Retina (tissue), 1 donor: ENCODE data around the gene CEMIP2.

Experiments
- DNase-seq: peaks from one replicate; pipeline ENCODE4 v3.0.0-alpha.2; 2016

CEMIP2 gene

GRCh38 chr9:71746758-71747125 lies 21.6 kb downstream of the CEMIP2 start:
- no peak for DNase-seq

GRCh38 chr9:71746023-71746757 lies 22.1 kb downstream of the CEMIP2 start:
- no peak for DNase-seq

DNA sequence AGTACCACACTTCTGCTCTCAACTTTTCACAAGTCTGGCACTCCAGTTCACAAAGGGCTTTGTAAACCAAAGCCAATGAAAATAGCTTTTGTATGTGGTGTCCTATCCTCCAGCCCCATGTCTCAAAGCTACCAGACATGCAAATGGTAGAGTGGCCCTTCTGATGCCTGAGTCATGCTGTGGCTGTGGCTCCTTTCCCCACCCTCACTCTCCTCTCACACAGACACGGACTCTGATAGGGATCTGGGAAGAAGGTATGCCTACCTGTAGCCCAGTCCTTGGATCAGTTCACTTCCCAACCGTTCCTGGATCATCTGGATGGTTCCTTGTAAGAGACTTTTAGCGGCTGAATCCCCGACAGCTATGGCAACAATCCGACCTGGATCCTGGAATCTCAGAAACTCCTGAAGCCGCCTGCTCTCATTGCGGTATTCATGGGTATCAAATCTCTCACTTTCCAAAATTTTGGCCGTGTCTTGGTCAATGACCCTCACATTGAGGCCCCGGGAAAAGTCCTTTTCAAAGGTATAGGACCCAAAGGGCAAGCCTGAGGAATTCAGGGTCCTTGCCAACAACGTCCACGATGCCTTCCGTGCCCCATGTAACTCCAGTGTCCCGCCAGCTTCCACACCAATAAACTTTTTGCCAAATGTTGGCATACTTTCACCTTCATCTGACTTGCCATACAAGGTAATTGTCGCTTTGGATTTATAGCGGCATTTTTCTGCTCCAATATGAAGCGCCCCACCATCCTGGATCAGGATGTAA lies 23.4 kb downstream of the CEMIP2 start:
- DNase-seq = no peak

GRCh38 chr9:71743882-71744281 lies 24.4 kb downstream of the CEMIP2 start:
- no peak for DNase-seq

DNA sequence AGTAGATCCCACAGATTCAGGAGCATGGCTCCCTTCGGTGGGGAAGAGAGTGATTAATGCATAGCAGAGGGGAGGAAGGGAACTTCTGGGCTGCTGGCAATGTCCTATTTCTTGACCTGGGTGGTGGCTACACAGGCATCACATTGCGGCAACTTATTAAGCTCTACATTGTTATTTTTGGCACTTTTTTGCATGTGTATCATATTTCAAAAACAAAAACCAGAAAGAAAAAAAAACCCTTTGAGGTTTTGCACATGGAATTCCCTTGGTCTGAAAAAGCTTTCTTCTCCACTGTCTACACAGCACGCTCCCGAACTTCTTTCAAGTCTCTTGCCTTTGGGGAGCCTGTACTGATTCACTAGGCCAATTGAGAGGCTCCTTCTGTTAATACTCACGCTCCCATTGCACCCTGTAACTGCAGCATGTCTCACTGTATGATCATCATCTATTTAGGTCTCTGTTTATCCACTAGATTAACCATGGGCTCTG lies 25.1 kb downstream of the CEMIP2 start:
- no peak for DNase-seq

DNA sequence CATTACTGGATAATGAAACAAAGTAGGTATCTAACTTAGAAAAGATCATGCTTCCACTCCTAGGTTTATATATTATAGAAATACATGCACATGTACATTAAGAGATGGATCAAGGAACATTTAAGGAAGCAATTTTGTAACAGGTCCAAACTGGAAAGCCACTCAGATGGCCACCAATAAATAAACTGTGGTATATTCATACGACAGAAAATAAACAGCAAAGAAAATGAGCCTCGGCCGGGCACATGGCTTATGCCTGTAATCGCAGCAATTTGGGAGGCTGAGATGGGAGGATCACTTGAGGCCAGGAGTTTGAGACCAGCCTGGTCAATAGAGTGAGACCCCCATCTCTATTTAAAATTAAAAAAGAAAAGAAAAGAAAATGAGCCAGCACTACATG lies 25.6 kb downstream of the CEMIP2 start:
- DNase-seq = no peak

GRCh38 chr9:71741926-71742648 lies 26.2 kb downstream of the CEMIP2 start:
- no peak for DNase-seq

- no peak for DNase-seq
Observed at GRCh38 chr9:71740199-71740598, 28.1 kb downstream of the CEMIP2 start.

- no peak for DNase-seq
Observed at GRCh38 chr9:71737455-71737854, 30.9 kb downstream of the CEMIP2 start.

DNA sequence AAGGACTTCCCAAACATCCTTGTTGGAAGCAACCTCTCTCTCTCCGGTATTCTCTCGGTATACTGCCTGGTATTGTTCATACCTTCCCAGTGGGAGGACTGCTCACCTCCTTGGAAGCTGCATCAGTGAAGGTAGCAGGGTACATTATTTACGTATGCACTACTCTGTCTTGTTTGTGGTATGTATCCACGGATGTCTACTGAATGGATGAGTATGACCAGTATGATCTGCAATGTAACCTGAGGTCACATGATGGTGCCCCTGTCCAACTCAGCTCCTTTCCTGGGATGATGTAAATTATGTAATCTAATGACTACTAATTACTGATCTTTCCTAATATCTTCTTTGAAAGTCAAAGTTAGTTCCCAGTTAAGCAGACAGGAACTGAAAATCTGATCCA lies 32.1 kb downstream of the CEMIP2 start:
- no peak for DNase-seq

GRCh38 chr9:71734950-71735349 lies 33.4 kb downstream of the CEMIP2 start:
- DNase-seq = no peak

GRCh38 chr9:71733176-71733575 lies 35.1 kb downstream of the CEMIP2 start:
- DNase-seq = no peak

GRCh38 chr9:71729816-71730526 lies 38.3 kb downstream of the CEMIP2 start:
- DNase-seq = no peak

- DNase-seq = no peak
Observed at GRCh38 chr9:71726723-71727122, 41.6 kb downstream of the CEMIP2 start.

GRCh38 chr9:71725590-71726338 lies 42.5 kb downstream of the CEMIP2 start:
- no peak for DNase-seq

DNA sequence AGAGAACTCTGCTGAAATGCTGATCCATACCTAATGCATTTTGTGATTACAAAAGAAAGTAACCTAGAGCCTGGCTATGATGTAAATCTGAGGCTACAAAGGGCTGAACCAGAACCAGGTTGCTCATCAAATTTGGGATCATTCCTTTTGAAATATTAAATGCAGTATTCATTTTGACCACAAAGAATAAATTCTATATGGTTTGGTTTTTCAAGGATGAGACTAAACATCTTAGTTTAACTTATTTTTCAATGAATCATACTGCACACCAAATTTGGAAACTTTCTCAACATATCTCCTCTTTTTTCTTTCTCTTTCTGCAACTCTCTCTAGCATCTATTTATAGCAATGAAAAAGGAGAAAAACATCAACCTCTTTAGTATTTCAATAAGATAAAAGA lies 46.5 kb downstream of the CEMIP2 start:
- no peak for DNase-seq

DNA sequence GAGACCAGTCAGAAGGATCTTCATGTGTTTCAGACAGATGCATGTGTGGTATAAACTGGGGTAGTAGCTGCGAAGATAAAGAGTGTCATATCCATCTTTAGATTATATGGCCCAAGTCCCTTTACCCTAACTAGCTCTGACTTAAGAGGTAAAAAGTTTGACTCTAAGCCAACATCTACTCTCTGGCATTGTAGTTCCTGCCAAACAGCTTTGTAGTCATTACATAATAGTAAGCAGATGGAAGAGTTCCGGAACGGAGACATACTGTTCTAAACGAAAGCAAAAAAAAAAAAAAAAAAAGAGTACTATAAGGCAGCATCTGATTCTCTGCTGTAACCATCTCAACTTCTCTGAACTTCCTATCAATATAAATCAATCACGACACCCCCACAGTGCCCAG lies 48.8 kb downstream of the CEMIP2 start:
- no peak for DNase-seq

DNA sequence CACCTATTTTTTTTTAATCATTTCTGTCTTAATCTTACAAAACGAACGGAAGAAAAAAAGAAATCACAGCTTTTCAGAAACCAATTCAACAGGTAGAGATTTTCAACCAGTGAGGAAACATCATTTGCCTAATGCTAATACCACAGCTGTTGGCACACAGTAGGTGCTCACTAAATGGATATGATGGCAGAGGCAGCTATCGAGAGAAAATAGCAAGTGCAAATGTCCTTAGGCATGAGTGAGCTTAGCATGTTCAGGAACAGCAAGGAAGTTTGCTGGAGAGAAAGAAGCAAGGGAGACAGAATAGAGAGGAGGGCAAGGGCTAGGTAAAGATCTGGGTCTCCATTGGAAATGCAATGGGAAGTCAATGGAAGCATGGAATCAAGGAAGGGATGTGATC lies 49.2 kb downstream of the CEMIP2 start:
- no peak for DNase-seq

GRCh38 chr9:71716138-71716909 lies 52.0 kb downstream of the CEMIP2 start:
- DNase-seq = no peak

- DNase-seq = no peak
Observed at GRCh38 chr9:71710856-71711255, 57.5 kb downstream of the CEMIP2 start.

- no peak for DNase-seq
Observed at GRCh38 chr9:71710201-71710600, 58.1 kb downstream of the CEMIP2 start.
